ENCODE data around the gene ACSF2. TPM values are rescaled to one million over a fixed set of nuclear protein-coding genes. Genes with fewer than 3 reads are reported as not detected.

The ACSF2 gene
- polyA plus RNA-seq, 1 donor from 2014 or later = not detected

GRCh38 chr17:50482110-50482509 is 56.1 kb downstream of the ACSF2 start:
- no peaks in the 10 kb centered on the region for H4K20me1 ChIP-seq (ENCODE audit: insufficient read depth)
- H3K27me3 ChIP-seq (ENCODE audit: insufficient read depth, low read depth, low read length) = no peaks in the 10 kb centered on the region
- no peak overlapping the region for H3K27ac ChIP-seq (ENCODE audit: low read length)
- H3K36me3 ChIP-seq (ENCODE audit: insufficient read depth, low read length) = no peaks in the 10 kb centered on the region
- no peak overlapping the region for H2AFZ ChIP-seq (ENCODE audit: low read depth, low read length)
- H3K9me2 ChIP-seq (ENCODE audit: insufficient read depth, low read length) = no peaks in the 10 kb centered on the region
- no peaks in the 10 kb centered on the region for H3F3A ChIP-seq (ENCODE audit: insufficient read depth, low read length, poor library complexity, severe bottlenecking)
- H3K9me3 ChIP-seq (ENCODE audit: low read length) = no peaks in the 10 kb centered on the region
- no peaks in the 10 kb centered on the region for H3K79me2 ChIP-seq (replicated peaks; ENCODE audit: insufficient read depth, low read length)
- H3K4me3 ChIP-seq (ENCODE audit: low read length) = no peak overlapping the region
- no peak overlapping the region for H3K4me2 ChIP-seq (ENCODE audit: low read length)
- H3K9ac ChIP-seq (ENCODE audit: low read length) = no peak overlapping the region
- TF ChIP-seq RAD21 (conservative IDR thresholded peaks at IDR 0.05) (no peak), CTCF (IDR thresholded peaks at IDR 0.05; ENCODE audit: poor library complexity, severe bottlenecking) (no peak)

DNA sequence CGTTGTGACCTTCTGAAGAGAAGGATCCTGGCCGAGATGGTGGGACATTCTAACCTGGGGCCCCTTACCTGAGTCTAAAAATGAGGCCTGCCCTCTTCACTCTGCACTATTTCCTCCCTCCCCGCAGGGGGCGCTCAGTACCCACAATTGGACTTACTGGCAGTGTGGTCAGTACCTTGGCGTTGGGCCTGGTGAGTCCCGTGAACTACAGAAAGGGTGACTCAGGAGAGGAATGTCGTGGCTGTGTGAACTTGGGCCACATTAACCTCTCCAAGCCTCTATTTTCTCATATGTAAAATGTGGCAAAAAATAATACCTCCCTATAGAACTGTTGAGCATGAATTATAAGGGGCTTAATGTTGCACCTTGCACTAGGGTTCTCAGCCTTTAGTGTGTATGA is 56.5 kb downstream of the ACSF2 start:
- no peaks in the 10 kb centered on the region for H3K79me2 ChIP-seq (replicated peaks; ENCODE audit: insufficient read depth, low read length)
- no peaks in the 10 kb centered on the region for H4K20me1 ChIP-seq (ENCODE audit: insufficient read depth)
- H3K4me2 ChIP-seq (ENCODE audit: low read length) = no peak overlapping the region
- no peak for TF ChIP-seq TAF1 (IDR thresholded peaks at IDR 0.05; ENCODE audit: low read depth)
- TF ChIP-seq RAD21 (conservative IDR thresholded peaks at IDR 0.05) = peak; percentile 80
- TF ChIP-seq CTCF (IDR thresholded peaks at IDR 0.05; ENCODE audit: poor library complexity, severe bottlenecking) = peak; percentile 82
- TF ChIP-seq SMC3 (conservative IDR thresholded peaks at IDR 0.05; ENCODE audit: poor library complexity) = peak; percentile 77
- no peaks in the 10 kb centered on the region for H3K9me3 ChIP-seq (ENCODE audit: low read length)
- H3K9me2 ChIP-seq (ENCODE audit: insufficient read depth, low read length) = no peaks in the 10 kb centered on the region
- H3K9ac ChIP-seq (ENCODE audit: low read length) = no peak overlapping the region
- no peak overlapping the region for H3K4me3 ChIP-seq (ENCODE audit: low read length)
- no peaks in the 10 kb centered on the region for H3K27me3 ChIP-seq (ENCODE audit: insufficient read depth, low read depth, low read length)
- no peaks in the 10 kb centered on the region for H3F3A ChIP-seq (ENCODE audit: insufficient read depth, low read length, poor library complexity, severe bottlenecking)
- no peak overlapping the region for H3K27ac ChIP-seq (ENCODE audit: low read length)
- H2AFZ ChIP-seq (ENCODE audit: low read depth, low read length) = no peak overlapping the region
- no peaks in the 10 kb centered on the region for H3K36me3 ChIP-seq (ENCODE audit: insufficient read depth, low read length)

DNA sequence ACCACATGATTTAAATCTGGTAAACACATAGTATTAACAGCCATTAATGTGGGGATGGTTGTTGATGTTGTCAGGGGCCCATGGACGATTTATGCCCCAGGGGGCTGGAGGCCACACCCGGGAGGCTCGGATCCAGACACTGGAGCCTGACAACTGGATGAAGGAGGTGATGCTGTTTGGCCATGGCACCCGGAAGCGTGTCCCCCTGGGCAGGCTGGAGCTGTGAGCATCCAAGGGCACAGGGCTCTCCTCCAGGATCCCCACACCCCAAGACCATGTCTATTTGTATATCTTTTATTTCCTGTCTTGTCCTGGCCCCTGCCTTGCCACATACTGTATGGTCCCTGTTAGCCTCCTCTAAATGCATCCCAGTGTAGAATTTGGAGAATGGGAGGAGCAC is 57.2 kb downstream of the ACSF2 start:
- Histone ChIP-seq H3K4me2 (ENCODE audit: low read length) (no peak overlapping the region), H3K9ac (ENCODE audit: low read length) (no peak overlapping the region), H3K36me3 (ENCODE audit: insufficient read depth, low read length) (no peaks in the 10 kb centered on the region), H3K9me2 (ENCODE audit: insufficient read depth, low read length) (no peaks in the 10 kb centered on the region), H3K27me3 (ENCODE audit: insufficient read depth, low read depth, low read length) (no peaks in the 10 kb centered on the region), H3F3A (ENCODE audit: insufficient read depth, low read length, poor library complexity, severe bottlenecking) (no peaks in the 10 kb centered on the region), H3K27ac (ENCODE audit: low read length) (no peak overlapping the region), H3K79me2 (replicated peaks; ENCODE audit: insufficient read depth, low read length) (no peaks in the 10 kb centered on the region), H2AFZ (ENCODE audit: low read depth, low read length) (no peak overlapping the region), H4K20me1 (ENCODE audit: insufficient read depth) (no peaks in the 10 kb centered on the region), H3K4me3 (ENCODE audit: low read length) (no peak overlapping the region), H3K9me3 (ENCODE audit: low read length) (no peaks in the 10 kb centered on the region)
- TF ChIP-seq RAD21 (conservative IDR thresholded peaks at IDR 0.05) = no peak
- no peak for TF ChIP-seq EP300 (conservative IDR thresholded peaks at IDR 0.05; ENCODE audit: poor library complexity, severe bottlenecking)

Measured in neural cell (in vitro differentiated cells).